Stimulated activated CD8-positive, alpha-beta memory T cell treated with anti-CD3 and anti-CD28 coated beads, Interleukin-4, amount 100 ng/mL, for 1 hour (primary cell): Measurements from ENCODE around the gene EFCAB9.
"Not testable (repeated sequence)": the region's sequence is repeated elsewhere in the genome, so short reads cannot be mapped to it uniquely, and the experiment has no call there.

Source experiments
- DNase-seq, 2 donors: peaks; one replicate each; pipeline ENCODE4 v3.0.0-alpha.2; 2020; ENCODE audit warnings: low read depth in 2 of 2, low spot score in 1 of 2

EFCAB9 gene

DNA sequence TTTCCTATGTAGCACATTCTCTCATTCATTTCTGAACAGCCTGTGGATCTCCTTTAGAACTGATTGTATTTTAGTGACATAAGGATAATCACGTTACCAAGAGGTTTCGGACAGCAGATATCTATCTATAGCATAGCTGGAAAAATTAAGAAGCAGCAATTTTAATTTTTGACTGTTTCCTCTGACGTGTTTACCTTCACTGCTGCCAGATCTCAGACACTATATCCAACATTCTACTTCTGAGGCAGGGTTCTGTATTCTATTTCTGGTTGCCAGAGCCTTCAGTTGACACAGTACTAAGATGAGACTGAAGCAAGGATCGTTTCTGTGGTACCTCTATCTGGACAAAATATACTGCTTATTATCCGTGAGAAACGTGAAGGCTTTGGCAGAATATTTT lies at the start of gene EFCAB9:
Gene EFCAB9 (plus strand): TSS at position 301 of the 400 bp plus-strand sequence. CDS start 1 bp downstream, at position 302.
- no peak for DNase-seq

DNA sequence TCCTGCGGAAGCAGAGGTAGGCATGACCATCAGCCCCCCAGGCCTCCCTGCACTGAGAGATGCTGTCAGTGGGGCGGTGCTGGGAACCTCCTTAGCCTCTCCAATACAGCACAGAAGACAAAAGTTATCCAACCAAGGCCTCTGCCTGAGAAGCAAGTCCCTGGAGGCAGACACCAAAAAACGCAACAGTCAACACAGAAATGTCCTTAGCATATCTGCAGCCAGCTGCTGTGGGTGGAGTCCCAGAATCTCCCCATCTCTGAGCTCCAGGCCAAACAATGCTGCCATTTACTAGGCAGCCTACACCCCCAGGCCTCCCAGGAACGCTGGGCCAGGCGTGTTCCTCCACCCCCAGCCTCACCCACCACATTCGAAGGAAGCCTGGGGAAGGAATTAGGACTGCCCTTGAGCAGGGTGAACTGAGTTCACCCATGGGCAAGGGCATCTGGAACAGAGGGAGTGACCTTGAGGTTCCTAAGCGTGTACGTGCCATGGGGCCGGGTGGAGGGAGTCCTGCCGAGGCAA lies 49.6 kb upstream of the EFCAB9 start:
- DNase-seq: no peak

DNA sequence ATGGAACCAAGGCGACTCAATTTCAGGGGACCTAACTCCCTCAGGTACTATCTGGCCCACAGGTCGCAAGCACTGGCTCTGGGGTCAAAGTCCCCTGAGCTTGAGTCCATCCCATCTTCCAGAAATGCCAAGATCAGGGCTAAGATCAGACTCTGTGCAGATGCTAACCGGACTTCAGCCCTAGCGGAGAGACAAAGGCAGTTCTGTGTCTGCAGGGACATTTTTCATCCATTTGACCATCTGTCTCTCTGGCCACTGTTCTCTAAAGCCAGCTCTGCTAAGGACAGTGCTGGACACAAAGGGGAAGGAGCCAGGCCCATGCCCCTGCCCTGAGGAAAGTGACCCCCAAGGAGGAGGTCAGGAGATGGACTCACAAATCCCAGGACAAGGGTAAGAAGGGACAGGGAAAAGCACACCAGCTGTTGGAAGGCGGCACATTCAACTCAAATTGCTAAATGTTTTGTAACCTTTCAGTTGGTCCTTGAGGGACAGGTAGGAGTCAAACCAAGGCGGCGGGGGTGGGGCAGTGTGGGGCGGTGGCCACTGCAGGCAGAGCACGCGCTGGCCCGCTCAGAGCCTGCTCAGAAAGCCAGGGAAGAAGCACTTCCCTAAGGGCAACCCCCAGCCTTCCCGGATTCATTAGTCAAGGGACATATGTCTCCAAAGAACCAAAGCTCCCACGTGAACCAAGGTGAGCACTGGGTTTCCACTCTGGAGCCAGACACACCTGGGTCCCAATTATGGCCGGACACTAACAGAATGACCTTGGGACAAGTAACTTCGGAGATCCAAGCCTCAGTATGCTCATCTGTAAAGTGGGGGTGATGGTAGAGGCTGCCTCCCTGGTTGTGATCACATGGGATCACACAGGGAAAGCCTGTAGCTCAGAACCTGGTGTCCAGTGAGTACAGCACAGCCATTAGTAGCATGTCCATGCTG lies 48.8 kb upstream of the EFCAB9 start:
- no peak for DNase-seq

DNA sequence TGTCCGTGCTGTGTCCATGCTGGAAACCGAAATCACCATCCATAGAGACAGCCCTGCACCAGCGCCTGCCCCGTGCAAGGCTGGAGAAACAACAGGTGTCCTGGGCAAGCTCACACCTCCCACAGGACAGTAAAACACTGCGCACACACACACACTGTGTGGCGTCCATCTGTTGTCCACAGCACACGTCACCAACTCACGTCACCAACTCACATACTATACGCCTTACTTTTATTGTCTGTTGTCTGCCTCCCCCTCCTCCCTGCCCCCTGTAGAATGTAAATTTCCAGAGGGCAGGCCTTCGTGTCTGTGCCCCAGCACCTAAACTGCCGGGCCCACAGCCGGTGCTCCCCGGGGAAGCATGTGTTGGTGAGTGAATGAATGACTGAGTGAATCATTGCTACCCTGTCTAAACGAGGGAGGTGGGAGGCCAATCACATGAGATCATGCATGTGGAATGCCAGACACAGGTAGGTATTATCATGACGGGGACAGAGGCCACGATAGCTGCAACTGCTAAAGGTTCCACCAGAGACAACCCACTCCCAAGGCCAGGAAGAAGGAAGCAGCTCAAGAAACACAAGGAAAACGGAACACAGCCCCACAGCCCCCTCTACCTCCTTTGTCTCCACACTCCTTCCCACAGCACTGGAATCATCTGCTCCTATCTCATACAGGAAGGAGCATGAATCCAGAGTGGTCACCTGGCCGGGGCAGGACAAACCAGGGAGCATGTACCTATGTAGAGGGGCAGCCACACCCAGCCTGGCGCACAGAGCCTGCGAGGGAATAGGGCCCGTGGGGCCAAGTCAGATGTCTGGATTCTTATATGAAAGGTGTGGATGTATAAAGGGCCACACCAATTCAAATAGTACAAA lies 47.9 kb upstream of the EFCAB9 start:
- no peak for DNase-seq

DNA sequence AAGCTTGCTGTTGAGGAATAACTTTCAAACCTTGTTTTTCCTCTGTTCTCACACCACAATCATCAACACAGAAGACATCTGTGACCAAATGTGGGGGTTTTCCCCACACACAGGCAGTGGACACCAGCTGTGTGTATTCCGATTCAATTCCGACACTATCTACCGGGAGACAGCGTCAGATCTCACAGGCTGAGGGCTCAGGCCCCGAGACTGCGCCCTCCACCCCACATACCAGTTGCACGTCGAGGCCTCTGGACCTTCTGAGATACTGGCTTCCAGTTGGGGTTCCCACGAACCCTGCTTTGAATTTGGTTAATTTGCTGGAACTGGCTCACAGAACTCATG lies 47.3 kb upstream of the EFCAB9 start:
- no peak for DNase-seq

DNA sequence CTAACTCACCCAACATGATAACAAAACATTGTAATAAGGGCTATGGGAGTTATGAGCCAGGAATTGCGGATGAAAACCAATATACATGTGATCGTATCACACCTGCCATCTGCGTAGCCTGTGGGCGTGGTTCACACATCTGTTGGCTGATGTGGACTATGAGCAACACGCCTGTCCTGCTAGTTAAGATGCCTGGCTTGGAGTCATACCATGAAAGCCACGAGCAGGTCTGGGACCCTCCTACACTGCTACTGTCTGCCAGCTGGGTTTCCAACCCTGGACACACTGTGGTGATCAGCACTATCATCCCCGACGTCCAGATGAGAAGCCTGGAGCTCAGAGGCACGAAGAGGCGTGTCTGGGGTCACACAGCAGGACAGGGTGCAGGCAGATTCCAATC lies 46.1 kb upstream of the EFCAB9 start:
- DNase-seq: no peak

DNA sequence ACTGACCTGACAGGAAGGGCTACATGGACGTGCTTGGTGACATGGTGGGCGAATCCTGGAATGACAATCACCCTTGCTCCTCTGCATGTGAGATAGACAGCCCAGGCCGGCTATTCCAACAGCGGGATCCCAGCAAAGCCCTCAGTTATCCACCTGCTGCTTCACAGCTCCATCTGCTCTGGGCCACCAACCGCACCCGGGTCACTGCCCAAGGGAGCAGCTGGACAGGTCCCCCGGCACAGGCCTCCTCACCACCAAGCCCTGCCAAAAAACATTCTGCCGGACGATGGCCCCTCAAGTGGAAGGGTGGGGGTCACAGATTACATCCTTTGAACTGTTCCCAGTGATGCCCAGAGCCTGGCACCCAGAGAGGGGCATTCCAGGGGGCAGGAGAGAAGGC lies 45.6 kb upstream of the EFCAB9 start:
- DNase-seq: no peak

DNA sequence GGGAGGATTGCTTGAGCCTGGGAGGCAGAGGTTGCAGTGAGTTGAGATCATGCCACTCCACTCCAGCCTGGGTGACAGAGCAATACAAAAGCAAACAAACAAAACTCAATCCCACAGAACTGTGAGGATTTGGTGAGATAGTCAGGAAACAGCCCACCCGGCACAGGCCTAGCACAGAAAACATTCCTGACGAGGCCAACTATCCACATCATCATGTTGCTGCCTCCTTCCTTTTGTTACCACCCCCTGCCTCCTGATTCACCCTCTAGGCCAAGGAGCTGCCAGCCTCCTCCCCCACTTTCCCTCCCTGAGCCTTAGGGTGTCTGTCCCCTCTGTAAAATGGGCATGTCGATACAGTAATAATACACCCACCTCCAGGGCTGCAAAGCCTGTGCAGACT lies 44.9 kb upstream of the EFCAB9 start:
- DNase-seq: no peak

DNA sequence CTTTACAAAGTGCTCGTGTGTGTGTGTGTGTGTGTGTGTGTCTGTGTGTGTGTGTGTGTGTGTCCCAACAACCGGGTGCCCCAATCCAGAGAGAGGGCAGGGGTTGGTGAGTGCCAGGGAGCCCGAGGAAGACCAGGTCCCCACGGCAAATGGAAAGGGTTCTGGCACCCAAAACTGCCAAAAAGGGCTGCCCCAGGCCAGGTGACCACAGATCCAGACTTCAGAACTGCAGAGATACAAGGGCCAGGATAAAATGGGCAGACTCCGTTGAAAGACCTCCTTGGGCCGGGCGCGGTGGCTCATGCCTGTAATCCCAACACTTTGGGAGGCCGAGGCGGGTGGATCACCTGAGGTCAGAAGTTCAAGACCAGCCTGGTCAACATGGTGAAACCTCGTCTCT lies 44.5 kb upstream of the EFCAB9 start:
- not testable (repeated sequence) for DNase-seq

DNA sequence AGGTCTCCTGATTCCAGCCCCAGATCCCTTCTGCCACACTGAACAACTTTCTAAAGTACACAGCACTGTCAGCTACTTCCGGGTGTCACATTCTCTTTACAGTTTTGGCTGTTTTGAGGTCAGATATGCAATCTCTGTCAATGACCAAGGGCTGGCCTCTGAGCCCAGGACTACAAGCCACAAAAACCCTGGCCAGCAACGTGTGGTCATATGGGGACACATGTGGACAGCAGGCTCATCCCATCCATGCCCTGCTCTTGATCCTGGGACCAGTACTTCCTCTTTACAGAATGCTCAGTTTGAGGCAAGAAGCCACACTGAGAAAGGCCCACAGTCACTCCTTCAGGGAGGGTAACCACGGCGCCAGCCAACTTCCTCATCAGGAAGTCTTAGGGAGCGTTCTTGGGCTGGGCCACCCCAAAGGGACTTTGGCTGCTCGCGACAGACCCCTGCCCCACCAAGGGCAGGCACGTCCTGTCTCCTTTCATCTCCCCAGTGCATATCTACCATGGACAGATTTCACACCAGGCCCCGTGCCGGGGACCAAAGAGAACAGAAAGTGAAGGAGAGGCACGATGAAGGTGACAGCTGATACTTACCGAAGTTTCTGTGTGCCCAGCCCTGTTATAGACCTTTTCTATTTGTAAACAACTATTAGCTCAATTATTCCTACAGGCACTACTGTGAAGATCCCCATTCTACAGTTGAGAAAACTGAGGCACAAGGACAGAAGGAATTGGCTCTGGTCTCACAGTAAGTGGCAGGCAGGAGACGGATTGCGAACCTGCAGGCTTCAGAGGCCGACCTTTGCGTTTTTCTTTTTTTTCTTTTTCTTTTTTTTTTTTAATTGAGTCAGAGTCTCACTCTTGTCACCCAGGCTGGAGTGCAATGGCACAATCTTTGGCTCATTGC lies 43.2 kb upstream of the EFCAB9 start:
- DNase-seq: no peak

DNA sequence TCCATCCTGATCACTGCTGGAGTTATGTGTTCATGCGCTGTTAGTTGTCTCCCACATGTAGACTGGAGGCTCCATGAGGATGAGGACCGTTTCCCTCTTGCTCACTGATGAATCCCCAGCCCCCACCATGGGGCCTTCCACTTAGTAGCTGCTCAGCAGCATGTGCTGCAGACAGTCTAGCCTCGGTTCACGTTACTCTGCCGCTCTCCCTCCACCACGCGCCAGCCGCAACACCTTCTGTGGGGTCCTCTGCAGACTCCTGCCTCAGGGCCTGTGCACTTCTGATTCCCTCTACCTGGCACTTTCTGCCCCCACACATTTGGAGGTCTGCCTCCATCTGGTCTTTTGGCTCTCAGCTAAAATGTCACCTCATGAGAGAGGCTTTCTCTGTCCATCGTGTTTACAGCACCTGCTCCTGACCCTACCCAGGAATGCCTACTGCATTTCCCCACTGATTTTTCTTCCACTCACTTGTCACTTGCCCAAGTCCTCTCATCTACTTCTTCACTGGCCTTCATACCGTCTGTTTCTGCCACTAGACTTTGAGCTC lies 42.2 kb upstream of the EFCAB9 start:
- no peak for DNase-seq

DNA sequence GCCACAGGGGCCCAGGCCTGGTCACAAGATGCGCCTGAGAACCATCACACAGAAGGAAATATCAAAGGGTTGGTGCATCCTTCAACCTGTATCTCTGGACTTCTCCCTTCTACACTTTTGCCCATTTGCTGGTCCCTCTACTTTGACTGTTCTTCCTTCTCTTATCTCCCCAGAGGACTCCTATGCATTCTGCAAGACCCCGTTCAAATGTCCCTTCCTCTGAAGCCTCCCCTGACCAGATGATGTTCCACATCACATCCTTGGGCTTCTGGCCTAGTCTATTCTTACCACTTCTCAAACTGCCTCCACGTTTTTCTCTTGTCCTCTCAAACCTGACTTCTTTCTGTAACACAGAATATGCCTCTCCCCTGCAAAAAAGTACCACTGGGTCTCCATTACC lies 40.3 kb upstream of the EFCAB9 start:
- no peak for DNase-seq

DNA sequence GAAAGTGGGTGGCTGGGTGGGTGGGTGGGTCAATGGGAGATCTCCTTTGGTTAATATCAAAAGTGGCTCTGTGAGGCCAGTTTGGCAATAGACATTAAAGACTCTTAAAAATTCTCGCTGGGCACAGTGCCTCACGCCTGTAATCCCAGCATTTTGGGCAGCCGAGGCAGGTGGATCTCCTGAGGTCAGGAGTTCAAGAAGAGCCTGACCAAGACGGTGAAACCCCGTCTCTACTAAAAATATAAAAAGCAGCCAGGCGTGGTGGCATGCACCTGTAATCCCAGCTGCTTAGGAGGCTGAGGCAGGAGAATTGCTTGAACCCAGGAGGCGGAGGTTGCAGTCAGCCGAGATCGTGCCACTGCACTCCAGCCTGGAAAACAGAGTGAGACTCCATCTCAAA lies 38.9 kb upstream of the EFCAB9 start:
- not testable (repeated sequence) for DNase-seq

DNA sequence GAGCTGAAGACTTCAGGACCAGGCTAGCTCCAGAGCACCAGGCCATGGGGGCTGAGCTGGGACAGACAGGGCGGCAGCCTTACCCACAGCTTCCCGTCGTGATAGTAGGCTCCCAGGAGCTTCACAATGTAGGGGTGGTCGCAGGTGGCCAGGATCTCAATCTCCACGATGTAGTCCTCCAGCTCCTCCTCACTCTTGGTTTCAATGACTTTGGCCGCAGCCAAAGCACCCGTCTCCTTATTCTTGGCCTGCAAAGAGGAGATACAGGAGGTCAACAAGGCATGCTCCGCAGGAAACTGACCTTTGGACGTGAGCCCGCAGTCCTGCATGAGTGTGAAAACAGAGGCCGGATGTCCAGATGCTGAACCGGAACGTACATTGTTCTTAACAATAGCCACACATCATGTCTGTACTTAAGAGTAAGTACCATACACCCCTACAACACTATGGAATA lies 37.4 kb upstream of the EFCAB9 start:
- DNase-seq: no peak

DNA sequence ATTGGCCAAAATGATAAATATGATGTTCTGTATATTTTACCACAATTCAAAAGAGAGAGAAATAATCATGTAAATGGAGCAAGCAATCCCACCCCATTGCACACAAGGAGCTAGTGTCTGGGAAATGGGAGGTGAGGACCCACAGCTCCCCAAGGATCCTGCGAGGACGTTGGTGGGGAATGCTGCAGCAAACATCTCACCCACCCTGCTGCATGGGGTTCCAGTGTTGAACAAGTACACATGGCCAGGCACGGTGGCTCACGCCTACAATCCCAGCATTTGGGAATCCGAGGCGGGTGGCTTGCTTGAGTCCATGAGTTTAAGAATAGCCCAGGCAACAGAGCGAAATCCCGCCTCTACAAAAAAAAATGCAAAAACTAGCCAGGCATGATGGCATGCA lies 35.0 kb upstream of the EFCAB9 start:
- no peak for DNase-seq

DNA sequence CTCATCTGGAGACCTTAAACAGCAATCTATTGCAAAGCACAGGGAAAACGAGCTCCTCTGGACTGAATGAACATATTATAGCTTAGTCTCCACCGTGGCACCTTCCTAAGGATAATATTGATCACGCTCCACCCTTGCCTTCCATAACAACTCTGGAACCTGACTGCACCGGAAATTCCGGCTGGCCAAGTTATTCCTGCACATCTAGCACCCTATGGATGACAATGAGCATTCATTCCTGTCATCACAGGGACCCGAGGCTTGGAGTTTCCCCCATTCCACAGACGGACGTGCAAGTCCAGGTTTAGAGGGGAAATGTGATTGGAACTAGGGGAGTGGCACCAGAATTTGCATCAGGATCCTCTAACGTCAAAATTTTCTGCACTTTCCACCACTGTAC lies 33.5 kb upstream of the EFCAB9 start:
- no peak for DNase-seq

DNA sequence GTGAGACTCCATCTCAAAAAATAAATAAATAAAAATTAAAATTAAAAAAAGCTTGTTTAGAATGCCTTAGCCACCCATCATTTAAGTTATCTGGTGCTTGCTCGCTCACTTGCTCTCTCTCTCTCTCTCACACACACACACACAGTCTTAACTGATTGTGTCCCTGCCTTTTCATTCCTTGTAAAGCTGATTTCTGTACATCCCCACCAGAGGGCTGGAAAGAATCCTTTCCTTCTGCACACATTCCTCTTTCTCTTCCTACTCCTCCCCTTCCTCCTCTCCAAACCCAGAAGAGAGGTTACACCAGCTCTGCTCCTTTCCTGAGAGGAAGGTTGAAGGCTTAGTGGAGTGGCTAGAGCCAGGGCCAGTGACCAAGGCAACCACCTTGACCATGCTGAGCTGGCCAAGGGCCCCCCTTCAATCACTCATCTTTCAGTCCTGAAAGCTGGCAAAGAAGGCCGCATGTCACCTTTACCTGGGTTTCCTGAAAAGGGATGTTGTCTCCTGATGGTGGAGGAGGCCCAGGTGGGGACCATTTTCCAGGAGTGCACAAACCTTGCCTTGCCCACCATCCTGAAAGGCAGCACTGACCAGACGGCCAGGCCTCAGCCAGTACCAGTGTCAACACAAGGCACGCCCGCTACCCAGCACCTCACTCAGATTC lies 31.5 kb upstream of the EFCAB9 start:
- no peak for DNase-seq

DNA sequence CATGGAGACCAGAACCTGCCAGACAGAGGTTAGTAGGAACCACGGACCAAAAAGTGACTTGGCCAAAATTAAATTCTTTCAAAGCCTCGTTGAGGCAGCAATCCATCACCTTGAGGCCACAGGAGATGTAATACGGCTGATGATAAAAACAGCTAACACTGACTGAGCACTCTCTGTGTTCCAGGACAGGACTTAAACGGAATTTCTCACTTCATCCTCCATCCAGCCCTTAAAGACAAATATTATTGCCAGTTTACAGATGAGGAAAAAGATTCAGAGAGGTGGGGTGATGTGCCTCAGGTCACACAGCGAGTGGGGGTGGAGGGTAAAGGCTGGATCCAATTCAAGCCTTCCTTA lies 31.0 kb upstream of the EFCAB9 start:
- no peak for DNase-seq

DNA sequence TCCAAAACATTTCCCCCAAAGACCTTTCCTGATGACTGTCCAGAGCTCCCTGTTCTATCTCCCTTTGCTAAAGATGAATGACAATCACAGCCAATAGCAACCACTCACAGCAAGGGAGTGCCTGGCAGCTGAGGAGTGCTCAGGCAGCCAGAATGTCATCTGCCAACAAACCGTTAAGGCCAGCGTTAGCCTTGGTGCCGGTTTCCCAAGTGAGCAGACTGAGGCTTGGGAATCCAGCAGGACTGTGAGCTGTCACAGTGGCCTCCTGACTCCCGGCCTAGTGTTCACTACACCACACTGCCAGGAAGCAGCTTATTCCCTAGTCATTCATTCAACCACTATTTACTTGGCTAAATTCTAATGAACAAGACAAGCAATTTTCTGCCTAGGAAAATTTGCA lies 30.6 kb upstream of the EFCAB9 start:
- DNase-seq: no peak

DNA sequence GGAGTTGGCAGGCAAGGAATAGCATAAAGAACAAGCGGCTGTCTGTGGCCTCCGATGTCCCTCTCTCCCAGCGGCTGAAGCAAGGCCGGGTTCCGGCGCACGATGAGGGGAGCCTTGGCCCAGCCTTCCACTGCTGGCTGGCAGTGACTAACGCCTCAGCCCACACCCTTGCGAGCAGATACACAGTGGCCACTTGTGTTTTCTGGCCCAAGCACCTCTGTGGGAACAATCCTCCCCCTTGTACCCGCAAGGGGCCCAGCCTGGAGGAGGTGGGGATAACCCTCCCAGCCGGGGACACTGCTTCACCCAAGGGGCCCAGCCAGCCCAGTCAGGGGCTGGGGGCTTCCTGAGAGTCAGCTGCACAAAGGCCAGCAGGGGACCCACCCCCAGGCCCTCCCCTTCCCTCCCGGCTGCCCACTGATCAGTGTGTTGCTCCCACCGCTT lies 29.2 kb upstream of the EFCAB9 start:
- no peak for DNase-seq
